ENCODE measurements around the gene FIS1.

DNA sequence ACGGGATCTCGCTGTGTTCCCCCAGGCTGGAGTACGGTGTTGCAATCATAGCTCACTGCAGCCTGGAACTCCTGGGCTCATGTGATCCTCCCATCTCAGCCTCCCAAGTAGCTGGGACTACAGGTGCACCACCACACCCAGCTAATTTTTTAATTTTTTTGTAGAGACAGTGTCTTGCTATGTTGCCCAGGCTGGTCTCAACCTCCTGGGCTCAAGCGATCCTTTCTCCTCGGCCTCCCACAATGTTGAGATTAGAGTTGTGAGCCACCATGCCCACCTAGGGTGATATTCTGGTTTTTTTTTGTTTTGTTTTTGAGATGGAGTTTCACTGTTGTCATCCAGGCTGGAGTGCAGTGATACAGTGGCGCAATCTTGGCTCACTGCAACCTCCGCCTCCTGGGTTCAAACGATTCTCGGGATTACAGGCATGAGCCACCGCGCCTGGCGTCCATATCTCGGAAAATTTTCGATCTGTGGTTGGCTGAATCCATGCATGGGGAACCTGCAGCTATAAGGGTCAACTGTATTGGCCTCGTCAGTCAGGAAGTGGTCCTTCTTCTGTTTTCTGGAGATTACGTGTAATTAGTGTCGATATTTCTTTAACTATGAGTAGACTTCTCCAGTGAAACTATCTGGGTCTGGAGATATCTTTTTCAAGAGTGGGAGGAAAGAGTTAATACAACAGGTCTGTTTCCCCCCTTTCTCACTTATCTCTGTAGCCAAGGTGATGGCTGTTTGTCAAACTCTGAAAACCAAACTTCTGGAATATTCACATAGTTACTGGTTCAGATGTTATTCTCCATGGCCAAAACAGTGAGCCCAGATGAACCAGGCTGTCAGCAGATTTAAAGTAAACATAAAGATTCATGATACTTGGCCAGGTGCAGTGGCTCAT lies 21.0 kb upstream of the FIS1 start:
- TF ChIP-seq, protein P1, sequence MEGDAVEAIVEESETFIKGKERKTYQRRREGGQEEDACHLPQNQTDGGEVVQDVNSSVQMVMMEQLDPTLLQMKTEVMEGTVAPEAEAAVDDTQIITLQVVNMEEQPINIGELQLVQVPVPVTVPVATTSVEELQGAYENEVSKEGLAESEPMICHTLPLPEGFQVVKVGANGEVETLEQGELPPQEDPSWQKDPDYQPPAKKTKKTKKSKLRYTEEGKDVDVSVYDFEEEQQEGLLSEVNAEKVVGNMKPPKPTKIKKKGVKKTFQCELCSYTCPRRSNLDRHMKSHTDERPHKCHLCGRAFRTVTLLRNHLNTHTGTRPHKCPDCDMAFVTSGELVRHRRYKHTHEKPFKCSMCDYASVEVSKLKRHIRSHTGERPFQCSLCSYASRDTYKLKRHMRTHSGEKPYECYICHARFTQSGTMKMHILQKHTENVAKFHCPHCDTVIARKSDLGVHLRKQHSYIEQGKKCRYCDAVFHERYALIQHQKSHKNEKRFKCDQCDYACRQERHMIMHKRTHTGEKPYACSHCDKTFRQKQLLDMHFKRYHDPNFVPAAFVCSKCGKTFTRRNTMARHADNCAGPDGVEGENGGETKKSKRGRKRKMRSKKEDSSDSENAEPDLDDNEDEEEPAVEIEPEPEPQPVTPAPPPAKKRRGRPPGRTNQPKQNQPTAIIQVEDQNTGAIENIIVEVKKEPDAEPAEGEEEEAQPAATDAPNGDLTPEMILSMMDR (IDR thresholded peaks at IDR 0.05 in 2 of 3, conservative IDR thresholded peaks at IDR 0.05 in 1 of 3; ENCODE audit: borderline replicate concordance in 1 of 3, insufficient read depth in 1 of 3, low read depth in 2 of 3, low read length in 2 of 3): no peak
- TF ChIP-seq SIN3A (IDR thresholded peaks at IDR 0.05; ENCODE audit: low read depth): no peak
- no peak for TF ChIP-seq EZH2 (IDR thresholded peaks at IDR 0.05)
- no peak for TF ChIP-seq POLR2AphosphoS5 (IDR thresholded peaks at IDR 0.05; ENCODE audit: low read depth, low read length)
- TF ChIP-seq EZH2phosphoT487 (IDR thresholded peaks at IDR 0.05; ENCODE audit: borderline replicate concordance): no peak
- TF ChIP-seq ZNF274 (IDR thresholded peaks at IDR 0.05; ENCODE audit: low read depth, low read length): no peak
- TF ChIP-seq POLR2A (IDR thresholded peaks at IDR 0.05; ENCODE audit: borderline replicate concordance, extremely low read depth, insufficient read depth, insufficient read length): no peak
- TF ChIP-seq SP1 (IDR thresholded peaks at IDR 0.05; ENCODE audit: low read depth): no peak
- TF ChIP-seq YY1 (IDR thresholded peaks at IDR 0.05; ENCODE audit: extremely low read depth, insufficient replicate concordance, low read depth, low read length): no peak
- TF ChIP-seq, protein P2, sequence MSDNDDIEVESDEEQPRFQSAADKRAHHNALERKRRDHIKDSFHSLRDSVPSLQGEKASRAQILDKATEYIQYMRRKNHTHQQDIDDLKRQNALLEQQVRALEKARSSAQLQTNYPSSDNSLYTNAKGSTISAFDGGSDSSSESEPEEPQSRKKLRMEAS (IDR thresholded peaks at IDR 0.05): no peak
- TF ChIP-seq EGR1 (IDR thresholded peaks at IDR 0.05; ENCODE audit: low read depth): no peak
- no peak for TF ChIP-seq FOSL1 (IDR thresholded peaks at IDR 0.05; ENCODE audit: low read depth)
- no peak for TF ChIP-seq JUND (IDR thresholded peaks at IDR 0.05)
